GM18498 (cell line): Measurements from ENCODE around the gene C7orf25.

Source experiments
- ATAC-seq: cut with Tn5 transposase; IDR thresholded peaks from one replicate; pipeline ENCODE4 v1.9.1; 2021; ENCODE audit warnings: mild to moderate bottlenecking, moderate library complexity; ENCODE audit not compliant: unreplicated experiment

The C7orf25 gene

GRCh38 chr7:42880392-42880791 lies 31.5 kb downstream of the C7orf25 start:
- no peak for ATAC-seq

GRCh38 chr7:42878303-42878702 lies 33.6 kb downstream of the C7orf25 start:
- ATAC-seq, result no peak

- ATAC-seq, result no peak
These were observed 34.0 kb downstream of the C7orf25 start for GRCh38 chr7:42877862-42878261.

GRCh38 chr7:42876182-42877068 lies 35.4 kb downstream of the C7orf25 start:
- peak; percentile 93 for ATAC-seq

GRCh38 chr7:42869131-42870020 lies 42.5 kb downstream of the C7orf25 start:
- peak; percentile 96 for ATAC-seq

- ATAC-seq, result no peak
These were observed 43.4 kb downstream of the C7orf25 start for GRCh38 chr7:42868480-42868879.
